H1 (cell line): Measurements from ENCODE around the gene CDC45.

Experiments used
- CREB1 ChIP-seq: IDR thresholded peaks from 2 replicates; pipeline ENCODE4 v1.6.1; 2012; ENCODE audit warnings: inconsistent platforms
- EZH2 ChIP-seq: fragments of 200-600 bp; sonication (generic); IDR thresholded peaks from 2 replicates; pipeline ENCODE4 v1.7.1; 2012; ENCODE audit warnings: low read depth, mild to moderate bottlenecking, moderate library complexity, low read length, inconsistent platforms; ENCODE audit not compliant: severe bottlenecking
- GABPA ChIP-seq: IDR thresholded peaks from 2 replicates; pipeline ENCODE4 v1.6.1; 2011; ENCODE audit warnings: mild to moderate bottlenecking, low read length, moderate library complexity, borderline replicate concordance; ENCODE audit not compliant: insufficient read depth
- JUN ChIP-seq: IDR thresholded peaks from 2 replicates; pipeline ENCODE4 v1.6.1; 2011; ENCODE audit warnings: low read depth, mild to moderate bottlenecking, improper control_type of control experiment, low read length
- RXRA ChIP-seq: IDR thresholded peaks from 2 replicates; pipeline ENCODE4 v1.6.1; 2011; ENCODE audit warnings: low read depth, mild to moderate bottlenecking, low read length, moderate library complexity; ENCODE audit not compliant: insufficient read depth
- SIN3A ChIP-seq, 2 experiments: IDR thresholded peaks in 1 of 2; conservative IDR thresholded peaks in 1 of 2; 2 replicates each; pipeline ENCODE4 v1.6.1; 2011 to 2012; ENCODE audit warnings: low read length in 2 of 2, improper control_type of control experiment in 1 of 2, low read depth in 1 of 2, mild to moderate bottlenecking in 1 of 2
- SUZ12 ChIP-seq: fragments of 200-600 bp; sonication (generic); IDR thresholded peaks from 2 replicates; pipeline ENCODE4 v1.6.1; 2012; ENCODE audit warnings: mild to moderate bottlenecking, inconsistent platforms, low read length, moderate library complexity, mixed read lengths
- TAF1 ChIP-seq: IDR thresholded peaks from 2 replicates; pipeline ENCODE4 v1.6.1; 2011; ENCODE audit warnings: mild to moderate bottlenecking, low read depth, low read length
- TCF12 ChIP-seq: IDR thresholded peaks from 2 replicates; pipeline ENCODE4 v1.6.1; 2011; ENCODE audit warnings: low read depth, mild to moderate bottlenecking, low read length
- TEAD4 ChIP-seq: IDR thresholded peaks from 2 replicates; pipeline ENCODE4 v1.6.1; 2012; ENCODE audit warnings: low read depth, low read length, inconsistent platforms, mixed read lengths
- ZNF274 ChIP-seq: IDR thresholded peaks from 2 replicates; pipeline ENCODE4 v1.7.0; 2012; ENCODE audit warnings: low read length, borderline replicate concordance; ENCODE audit errors: extremely low read depth
- TF ChIP-seq, protein P1 (sequence below), 3 experiments: IDR thresholded peaks; 1 replicate in 2 of 3; 2 replicates in 1 of 3; pipeline versions ENCODE4 v1.5.1 to v1.6.1; 2011; ENCODE audit warnings: low read length in 3 of 3, mild to moderate bottlenecking in 3 of 3, inconsistent platforms in 2 of 3, low read depth in 1 of 3, moderate library complexity in 1 of 3; ENCODE audit not compliant: insufficient read depth in 1 of 3; ENCODE audit errors: control extremely low read depth in 1 of 3

DNA sequence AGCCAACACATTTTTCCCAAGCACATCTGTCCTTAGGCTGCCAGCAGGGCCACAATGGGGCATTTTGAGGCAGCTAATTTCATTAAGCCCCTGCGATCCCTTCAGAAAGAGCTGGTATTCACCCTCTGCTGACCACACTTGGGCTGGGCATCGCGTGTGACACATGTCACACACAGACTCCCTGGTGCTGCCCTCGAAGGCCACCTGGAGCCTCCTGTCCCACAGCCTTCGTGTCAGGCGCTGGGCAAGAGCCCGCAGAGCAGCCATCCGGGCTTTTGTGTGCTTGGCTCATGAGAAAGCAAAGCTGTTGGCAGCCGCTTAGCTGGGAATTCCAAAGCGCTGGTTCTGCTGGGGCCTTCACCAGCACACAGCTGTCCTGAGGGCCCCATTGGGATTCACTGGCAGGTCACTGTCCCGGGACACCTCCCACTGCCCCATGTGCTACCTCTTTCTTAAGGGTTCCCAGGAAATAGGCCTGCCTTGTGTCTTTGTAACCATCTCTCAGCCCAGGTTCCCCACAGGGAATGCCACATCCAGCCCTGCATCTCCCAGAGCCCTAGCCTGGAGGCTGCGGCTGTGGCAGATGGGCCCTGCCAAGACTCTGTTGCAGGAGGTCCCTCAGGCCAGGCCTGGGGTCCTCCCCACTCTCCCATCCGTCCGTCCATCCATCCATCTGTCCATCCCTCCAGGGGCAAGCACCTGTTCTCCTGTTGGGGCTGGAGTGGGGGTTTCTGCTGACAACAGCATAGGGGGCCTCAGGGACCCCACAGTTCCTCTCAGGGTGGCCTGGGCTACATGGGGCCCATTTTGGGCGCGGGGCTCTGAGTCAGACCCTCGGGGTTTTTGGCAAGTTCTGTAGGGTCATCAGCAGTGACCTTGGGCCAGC lies 39.6 kb downstream of the CDC45 start:
- TF ChIP-seq, protein P1, sequence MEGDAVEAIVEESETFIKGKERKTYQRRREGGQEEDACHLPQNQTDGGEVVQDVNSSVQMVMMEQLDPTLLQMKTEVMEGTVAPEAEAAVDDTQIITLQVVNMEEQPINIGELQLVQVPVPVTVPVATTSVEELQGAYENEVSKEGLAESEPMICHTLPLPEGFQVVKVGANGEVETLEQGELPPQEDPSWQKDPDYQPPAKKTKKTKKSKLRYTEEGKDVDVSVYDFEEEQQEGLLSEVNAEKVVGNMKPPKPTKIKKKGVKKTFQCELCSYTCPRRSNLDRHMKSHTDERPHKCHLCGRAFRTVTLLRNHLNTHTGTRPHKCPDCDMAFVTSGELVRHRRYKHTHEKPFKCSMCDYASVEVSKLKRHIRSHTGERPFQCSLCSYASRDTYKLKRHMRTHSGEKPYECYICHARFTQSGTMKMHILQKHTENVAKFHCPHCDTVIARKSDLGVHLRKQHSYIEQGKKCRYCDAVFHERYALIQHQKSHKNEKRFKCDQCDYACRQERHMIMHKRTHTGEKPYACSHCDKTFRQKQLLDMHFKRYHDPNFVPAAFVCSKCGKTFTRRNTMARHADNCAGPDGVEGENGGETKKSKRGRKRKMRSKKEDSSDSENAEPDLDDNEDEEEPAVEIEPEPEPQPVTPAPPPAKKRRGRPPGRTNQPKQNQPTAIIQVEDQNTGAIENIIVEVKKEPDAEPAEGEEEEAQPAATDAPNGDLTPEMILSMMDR (IDR thresholded peaks at IDR 0.05; ENCODE audit: control extremely low read depth in 1 of 3, insufficient read depth in 1 of 3, low read depth in 1 of 3, low read length in 3 of 3), result no peak
- TF ChIP-seq SUZ12, result no peak
- no peak for TF ChIP-seq RXRA
- no peak for TF ChIP-seq TEAD4
- no peak for TF ChIP-seq ZNF274
- TF ChIP-seq JUN, result no peak
- TF ChIP-seq SIN3A (conservative IDR thresholded peaks at IDR 0.05 in 1 of 2, IDR thresholded peaks at IDR 0.05 in 1 of 2; ENCODE audit: low read depth in 1 of 2, low read length in 2 of 2), result no peak
- TF ChIP-seq TAF1, result no peak
- no peak for TF ChIP-seq CREB1
- TF ChIP-seq EZH2, result no peak
- no peak for TF ChIP-seq GABPA
- no peak for TF ChIP-seq TCF12
